WI38 (cell line): Measurements from ENCODE around the gene SCN8A.

ENCODE experiments used
- H3K4me3 ChIP-seq: 2 replicates; pipeline ENCODE4 v1.5.1; 2011; ENCODE audit warnings: low read depth, mild to moderate bottlenecking, control low read depth, low read length
- TF ChIP-seq, protein P1 (sequence below): IDR thresholded peaks from 2 replicates; pipeline ENCODE4 v1.5.1; 2012; ENCODE audit warnings: low read depth, mild to moderate bottlenecking, control low read depth, low read length

SCN8A gene

GRCh38 chr12:51693569-51693968, 102.5 kb downstream of the SCN8A start:
- no peak overlapping the region for H3K4me3 ChIP-seq
- TF ChIP-seq, protein P1, sequence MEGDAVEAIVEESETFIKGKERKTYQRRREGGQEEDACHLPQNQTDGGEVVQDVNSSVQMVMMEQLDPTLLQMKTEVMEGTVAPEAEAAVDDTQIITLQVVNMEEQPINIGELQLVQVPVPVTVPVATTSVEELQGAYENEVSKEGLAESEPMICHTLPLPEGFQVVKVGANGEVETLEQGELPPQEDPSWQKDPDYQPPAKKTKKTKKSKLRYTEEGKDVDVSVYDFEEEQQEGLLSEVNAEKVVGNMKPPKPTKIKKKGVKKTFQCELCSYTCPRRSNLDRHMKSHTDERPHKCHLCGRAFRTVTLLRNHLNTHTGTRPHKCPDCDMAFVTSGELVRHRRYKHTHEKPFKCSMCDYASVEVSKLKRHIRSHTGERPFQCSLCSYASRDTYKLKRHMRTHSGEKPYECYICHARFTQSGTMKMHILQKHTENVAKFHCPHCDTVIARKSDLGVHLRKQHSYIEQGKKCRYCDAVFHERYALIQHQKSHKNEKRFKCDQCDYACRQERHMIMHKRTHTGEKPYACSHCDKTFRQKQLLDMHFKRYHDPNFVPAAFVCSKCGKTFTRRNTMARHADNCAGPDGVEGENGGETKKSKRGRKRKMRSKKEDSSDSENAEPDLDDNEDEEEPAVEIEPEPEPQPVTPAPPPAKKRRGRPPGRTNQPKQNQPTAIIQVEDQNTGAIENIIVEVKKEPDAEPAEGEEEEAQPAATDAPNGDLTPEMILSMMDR = no peak

GRCh38 chr12:51694146-51694545, 103.1 kb downstream of the SCN8A start:
- no peak overlapping the region for H3K4me3 ChIP-seq
- TF ChIP-seq, protein P1 = no peak

DNA sequence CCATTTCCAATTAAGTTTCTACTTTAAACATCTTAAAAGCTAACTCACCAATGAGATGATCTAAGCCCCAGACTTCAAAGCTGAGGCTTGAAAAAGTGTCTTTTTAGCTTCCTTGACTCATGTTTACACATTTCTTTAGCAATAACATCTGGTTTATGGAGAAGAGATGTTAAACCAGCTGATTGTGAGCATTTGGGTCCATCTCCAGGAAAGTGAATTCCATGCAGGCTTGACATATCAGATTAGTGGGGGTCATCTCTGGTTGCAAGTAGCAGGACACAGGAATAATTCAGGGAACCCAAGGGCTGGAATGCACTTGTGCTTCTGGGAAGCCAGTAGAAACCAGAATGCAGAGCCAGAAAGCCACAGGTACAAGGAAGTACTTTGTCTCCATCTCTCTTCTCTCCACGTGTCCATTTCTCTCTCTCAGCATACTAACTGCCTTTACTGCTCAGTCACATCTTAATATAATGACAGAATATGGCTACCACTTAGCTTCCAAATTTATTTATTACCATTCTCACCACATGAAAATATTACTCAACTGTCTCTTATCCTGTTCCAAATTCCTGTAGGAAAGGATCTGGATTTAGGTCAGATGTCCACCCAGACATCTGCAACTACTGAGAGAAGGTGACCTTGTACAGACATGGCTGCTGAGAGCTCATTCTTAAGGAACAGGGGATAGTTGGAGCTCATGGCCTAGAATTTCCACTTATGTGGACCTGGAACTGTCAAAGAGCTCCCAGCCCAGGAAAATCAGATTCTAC, 104.4 kb downstream of the SCN8A start:
- TF ChIP-seq, protein P1 = no peak
- H3K4me3 ChIP-seq = no peak overlapping the region

GRCh38 chr12:51699219-51699618, 108.2 kb downstream of the SCN8A start:
- H3K4me3 ChIP-seq = no peak overlapping the region
- TF ChIP-seq, protein P1 = no peak

GRCh38 chr12:51700887-51701286, 109.9 kb downstream of the SCN8A start:
- H3K4me3 ChIP-seq = no peak overlapping the region
- TF ChIP-seq, protein P1 = no peak

GRCh38 chr12:51702587-51702986, 111.6 kb downstream of the SCN8A start:
- TF ChIP-seq, protein P1 = no peak
- H3K4me3 ChIP-seq = no peak overlapping the region

DNA sequence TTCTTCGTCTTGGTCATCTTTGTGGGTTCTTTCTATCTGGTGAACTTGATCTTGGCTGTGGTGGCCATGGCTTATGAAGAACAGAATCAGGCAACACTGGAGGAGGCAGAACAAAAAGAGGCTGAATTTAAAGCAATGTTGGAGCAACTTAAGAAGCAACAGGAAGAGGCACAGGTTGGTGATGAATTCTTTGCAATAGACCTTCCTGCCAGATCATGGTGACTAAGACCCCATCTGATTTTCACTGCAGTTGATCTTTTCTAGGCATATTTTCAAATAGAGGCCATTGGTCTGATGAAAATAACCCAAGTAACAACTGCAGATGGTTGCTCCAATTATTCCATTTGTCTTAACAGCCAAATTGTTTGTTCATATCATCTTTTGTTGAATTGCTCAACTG, 114.4 kb downstream of the SCN8A start:
- TF ChIP-seq, protein P1 = no peak
- no peak overlapping the region for H3K4me3 ChIP-seq
